GM23338 (cell line): ENCODE results near the gene CLTRN.

ENCODE experiments used
- CREB1 ChIP-seq: fragments of 250-450 bp; sonication (Bioruptor Pico); IDR thresholded peaks from 2 replicates; pipeline ENCODE4 v1.5.0; 2020; ENCODE audit warnings: low read depth, mild to moderate bottlenecking, moderate library complexity
- EZH2 ChIP-seq: fragments of 200-600 bp; sonication (generic); IDR thresholded peaks from one replicate; pipeline ENCODE4 v1.8.0; 2017; ENCODE audit warnings: antibody characterized with exemption, mild to moderate bottlenecking, low read depth; ENCODE audit not compliant: unreplicated experiment
- POLR2AphosphoS5 ChIP-seq: IDR thresholded peaks from 2 replicates; pipeline ENCODE4 v1.6.1; 2016; ENCODE audit warnings: antibody characterized with exemption, low read depth
- TF ChIP-seq, protein P1 (sequence below), 2 experiments: fragments of 200-600 bp in 1 of 2; sonication (generic) in 1 of 2; conservative IDR thresholded peaks; 2 replicates each; pipeline versions ENCODE4 v1.5.1 to v1.6.1; 2016 to 2017; ENCODE audit warnings: antibody characterized with exemption in 2 of 2, low read depth in 2 of 2, mild to moderate bottlenecking in 2 of 2, moderate library complexity in 1 of 2

DNA sequence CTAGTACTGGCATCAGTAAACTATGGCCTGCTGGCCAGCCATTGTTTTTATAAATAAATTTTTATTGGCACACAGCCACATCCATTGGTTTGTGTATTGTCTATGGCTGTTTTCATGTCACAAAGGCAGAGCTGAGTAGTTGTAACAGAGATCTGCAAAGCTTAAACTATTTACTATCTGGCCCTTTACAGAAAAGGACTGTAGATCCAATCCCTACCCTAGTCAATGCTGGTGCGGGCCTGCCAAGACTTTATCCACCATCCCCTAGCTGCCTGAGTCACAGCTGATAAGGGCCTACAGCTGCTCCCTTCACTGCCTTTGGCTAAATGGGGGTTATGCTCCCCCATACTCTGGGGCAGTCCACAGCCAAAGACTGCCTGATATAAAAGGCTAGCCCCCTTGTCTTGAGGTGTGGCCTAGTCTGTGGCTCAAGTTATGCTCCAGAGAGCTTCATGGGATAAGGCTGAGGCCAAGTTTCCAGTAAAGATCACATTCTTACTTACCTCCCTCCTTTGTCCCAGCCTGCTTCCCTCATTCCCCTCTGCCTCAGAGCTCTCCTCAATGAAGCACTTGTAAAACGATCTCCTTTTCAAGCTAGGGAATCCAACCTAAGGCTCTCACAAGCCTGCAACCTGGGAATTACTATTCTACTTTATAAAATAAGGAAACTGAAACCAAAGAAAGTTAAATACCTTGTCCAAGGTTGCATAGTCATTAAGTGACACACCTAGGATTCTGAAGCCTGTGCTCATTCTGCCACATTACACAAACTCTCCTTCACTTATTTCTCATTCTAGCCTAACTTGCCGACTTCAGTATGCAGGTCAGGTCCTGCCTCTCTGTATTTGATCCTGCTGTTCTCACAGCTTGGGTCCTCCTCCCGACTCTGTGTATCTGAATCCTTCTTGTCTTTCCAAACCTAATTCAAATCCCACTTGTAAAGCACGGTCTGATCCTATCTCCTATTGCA lies 84.5 kb downstream of the CLTRN start:
- TF ChIP-seq, protein P1, sequence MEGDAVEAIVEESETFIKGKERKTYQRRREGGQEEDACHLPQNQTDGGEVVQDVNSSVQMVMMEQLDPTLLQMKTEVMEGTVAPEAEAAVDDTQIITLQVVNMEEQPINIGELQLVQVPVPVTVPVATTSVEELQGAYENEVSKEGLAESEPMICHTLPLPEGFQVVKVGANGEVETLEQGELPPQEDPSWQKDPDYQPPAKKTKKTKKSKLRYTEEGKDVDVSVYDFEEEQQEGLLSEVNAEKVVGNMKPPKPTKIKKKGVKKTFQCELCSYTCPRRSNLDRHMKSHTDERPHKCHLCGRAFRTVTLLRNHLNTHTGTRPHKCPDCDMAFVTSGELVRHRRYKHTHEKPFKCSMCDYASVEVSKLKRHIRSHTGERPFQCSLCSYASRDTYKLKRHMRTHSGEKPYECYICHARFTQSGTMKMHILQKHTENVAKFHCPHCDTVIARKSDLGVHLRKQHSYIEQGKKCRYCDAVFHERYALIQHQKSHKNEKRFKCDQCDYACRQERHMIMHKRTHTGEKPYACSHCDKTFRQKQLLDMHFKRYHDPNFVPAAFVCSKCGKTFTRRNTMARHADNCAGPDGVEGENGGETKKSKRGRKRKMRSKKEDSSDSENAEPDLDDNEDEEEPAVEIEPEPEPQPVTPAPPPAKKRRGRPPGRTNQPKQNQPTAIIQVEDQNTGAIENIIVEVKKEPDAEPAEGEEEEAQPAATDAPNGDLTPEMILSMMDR (conservative IDR thresholded peaks at IDR 0.05; ENCODE audit: low read depth in 2 of 2): no peak
- TF ChIP-seq POLR2AphosphoS5: no peak
- no peak for TF ChIP-seq EZH2
- TF ChIP-seq CREB1 (CRISPR knock-in tag): no peak
